ENCODE data around the gene KANSL1. TPM values are rescaled to one million over a fixed set of nuclear protein-coding genes. Genes with fewer than 3 reads are reported as not detected.

Gene KANSL1
- total and polyA plus RNA-seq, 10 of the 15 experiments (the other 5 are each of a cell fraction or from before 2014, with no cell fraction given) = 4.7 to 60.6 (median 28.0) TPM

- TF ChIP-seq CTCF (IDR thresholded peaks at IDR 0.05 in 2 of 3, conservative IDR thresholded peaks at IDR 0.05 in 1 of 3; ENCODE audit: control insufficient read depth in 2 of 3, extremely low read depth in 1 of 3, insufficient read depth in 1 of 3, low read depth in 3 of 3, low read length in 3 of 3) (no peak), POLR2AphosphoS5 (IDR thresholded peaks at IDR 0.05; ENCODE audit: low read length) (peak; percentile 86), SIN3A (IDR thresholded peaks at IDR 0.05; ENCODE audit: low read depth, low read length) (peak; percentile 39; the same call in 1 of the 2 replicates), TBL1XR1 (IDR thresholded peaks at IDR 0.05; ENCODE audit: low read depth, low read length) (no peak), NRF1 (conservative IDR thresholded peaks at IDR 0.05; ENCODE audit: low read depth, low read length) (no peak), ZBTB4 (CRISPR knock-in tag; IDR thresholded peaks at IDR 0.05) (no peak), NR2F1 (conservative IDR thresholded peaks at IDR 0.05) (no peak), RELA (IDR thresholded peaks at IDR 0.05; ENCODE audit: borderline replicate concordance, partially characterized antibody) (peak; percentile 89), IRF4 (IDR thresholded peaks at IDR 0.05; ENCODE audit: low read depth, low read length) (no peak), EED (IDR thresholded peaks at IDR 0.05; ENCODE audit: low read depth) (peak; percentile 85), YBX1 (IDR thresholded peaks at IDR 0.05) (no peak), PAX5 (IDR thresholded peaks at IDR 0.05; ENCODE audit: borderline replicate concordance, low read depth, low read length) (0 out of 2 replicates have a peak, but pooled peaks have one; percentile 39), CHD1 (IDR thresholded peaks at IDR 0.05; ENCODE audit: low read depth, low read length) (no peak), CREM (IDR thresholded peaks at IDR 0.05; ENCODE audit: low read depth) (no peak), KDM1A (IDR thresholded peaks at IDR 0.05; ENCODE audit: borderline replicate concordance) (no peak), CEBPB (IDR thresholded peaks at IDR 0.05; ENCODE audit: borderline replicate concordance in 1 of 2, low read depth in 2 of 2, low read length in 2 of 2) (peak in 1 of 2 experiments; percentile 1; a peak in 1 of 4 replicates), JUND (IDR thresholded peaks at IDR 0.05; ENCODE audit: low read depth, low read length) (no peak), TCF3 (IDR thresholded peaks at IDR 0.05; ENCODE audit: borderline replicate concordance, insufficient read depth, low read depth, low read length) (no peak), BHLHE40 (IDR thresholded peaks at IDR 0.05; ENCODE audit: borderline replicate concordance in 1 of 2, low read depth in 2 of 2, low read length in 1 of 2) (0 out of 4 replicates have a peak, but pooled peaks of 1 of the 2 experiments have one; percentile 8), ATF7 (IDR thresholded peaks at IDR 0.05; ENCODE audit: low read depth) (peak; percentile 49), SMAD1 (IDR thresholded peaks at IDR 0.05; ENCODE audit: low read depth, partially characterized antibody) (peak; percentile 66), LARP7 (IDR thresholded peaks at IDR 0.05) (no peak), ETV6 (conservative IDR thresholded peaks at IDR 0.05 in 1 of 2, IDR thresholded peaks at IDR 0.05 in 1 of 2; ENCODE audit: borderline replicate concordance in 1 of 2, low read depth in 1 of 2) (0 out of 4 replicates have a peak, but pooled peaks of 1 of the 2 experiments have one; percentile 8)
Observed at GRCh38 chr17:46192439-46193150, 634 bp downstream of the KANSL1 start (continued).
